ENCODE results near the gene SLC22A14. TPM values are rescaled to one million over a fixed set of nuclear protein-coding genes. Genes with fewer than 3 reads are reported as not detected.

The SLC22A14 gene
- total and polyA plus RNA-seq, 9 of the 15 experiments (the other 6 are each of a cell fraction or from before 2014, with no cell fraction given): 0.03 to 0.07 TPM; not detected in 7

GRCh38 chr3:38311941-38312340 is 29.8 kb downstream of the SLC22A14 start (continued):
- no peak for TF ChIP-seq BRF2 (IDR thresholded peaks at IDR 0.05; ENCODE audit: borderline replicate concordance, insufficient read depth, insufficient read length)
- no peak for TF ChIP-seq E2F1 (CRISPR knock-in tag; IDR thresholded peaks at IDR 0.05)
- no peak for TF ChIP-seq KLF10 (CRISPR knock-in tag; IDR thresholded peaks at IDR 0.05)
- TF ChIP-seq PBX2 (CRISPR knock-in tag; IDR thresholded peaks at IDR 0.05; ENCODE audit: low read depth): no peak
- no peak for TF ChIP-seq PBX2 (tag; conservative IDR thresholded peaks at IDR 0.05; ENCODE audit: low read depth)
- TF ChIP-seq FOXK2 (conservative IDR thresholded peaks at IDR 0.05 in 1 of 2, IDR thresholded peaks at IDR 0.05 in 1 of 2; ENCODE audit: low read depth in 2 of 2): no peak
- TF ChIP-seq HNRNPL (IDR thresholded peaks at IDR 0.05; ENCODE audit: low read depth, low read length): no peak
- TF ChIP-seq TFE3 (CRISPR knock-in tag; IDR thresholded peaks at IDR 0.05): no peak
- TF ChIP-seq ZBED1 (IDR thresholded peaks at IDR 0.05): no peak

Data from K562 (cell line).